Gastrocnemius medialis (tissue), 4 donors: ENCODE measurements around the gene NDUFA11. TPM values are rescaled to one million over a fixed set of nuclear protein-coding genes. Genes with fewer than 3 reads are reported as not detected.

Experiments
- ATAC-seq, 2 donors: fragments of 150-250 bp; one replicate each; pipeline ENCODE4 v1.9.1; 2016
- DNase-seq, 2 donors: peaks; one replicate each; pipeline ENCODE4 v3.0.0-alpha.2; 2019
- H3K27ac ChIP-seq, 4 donors: fragments of 200-600 bp; sonication (generic); 1 replicate in 1 of 4; 2 replicates in 3 of 4; pipeline ENCODE4 v1.5.1; 2016 to 2018; ENCODE audit warnings: mild to moderate bottlenecking in 2 of 4, moderate library complexity in 1 of 4
- H3K27me3 ChIP-seq, 3 donors: fragments of 200-600 bp; sonication (generic) in 2 of 3; 1 replicate in 1 of 3; 2 replicates in 2 of 3; pipeline versions ENCODE4 v1.5.1 to v1.6.0; 2016 to 2019; ENCODE audit warnings: mild to moderate bottlenecking in 1 of 3, moderate library complexity in 1 of 3
- H3K36me3 ChIP-seq, 2 donors: fragments of 200-600 bp; sonication (generic) in 1 of 2; one replicate each; pipeline ENCODE4 v1.5.1; 2017 to 2018
- H3K4me1 ChIP-seq, 2 donors: fragments of 200-600 bp; sonication (generic) in 1 of 2; one replicate each; pipeline ENCODE4 v1.5.1; 2016 to 2017; ENCODE audit warnings: mild to moderate bottlenecking in 2 of 2
- H3K4me3 ChIP-seq, 4 donors: fragments of 200-600 bp; sonication (generic) in 3 of 4; 1 replicate in 1 of 4; 2 replicates in 3 of 4; pipeline ENCODE4 v1.5.1; 2016 to 2019; ENCODE audit warnings: mild to moderate bottlenecking in 2 of 4
- H3K9me3 ChIP-seq, 3 donors: fragments of 200-600 bp; sonication (generic) in 2 of 3; 1 replicate in 1 of 3; 2 replicates in 2 of 3; pipeline ENCODE4 v1.5.1; 2016 to 2019
- CTCF ChIP-seq, 5 experiments: fragments of 450-650 bp in 3 of 5; fragments of 200-600 bp in 2 of 5; sonication (generic) in 2 of 5; IDR thresholded peaks in 4 of 5; conservative IDR thresholded peaks in 1 of 5; 1 replicate in 4 of 5; 2 replicates in 1 of 5; pipeline ENCODE4 v1.5.1; 2016 to 2019; ENCODE audit warnings: antibody characterized with exemption in 5 of 5, mild to moderate bottlenecking in 3 of 5, moderate library complexity in 3 of 5
- POLR2A ChIP-seq, 2 donors: fragments of 450-650 bp; IDR thresholded peaks; one replicate each; pipeline ENCODE4 v1.6.1; 2017; ENCODE audit warnings: antibody characterized with exemption in 2 of 2, mild to moderate bottlenecking in 2 of 2, moderate library complexity in 2 of 2
- in situ Hi-C, 4 donors: fragments of 200-750 bp; cut with MboI; loops; one replicate each; pipeline versions ENCODE4 v1.15.0 to v1.8.0; 2017; ENCODE audit warnings: low sequenced_read_pairs in 4 of 4
- intact Hi-C: fragments of 100-400 bp; cut with DNase I; formaldehyde crosslinking; loops from one replicate; pipeline ENCODE4 v1.15.1; 2023; ENCODE audit warnings: low total_unique reads
- total RNA-seq, 4 donors: library from RNA; depleted of rRNA; stranded (reverse); fragments of >200 nt; gene quantifications; one replicate each; pipeline versions ENCODE4 v1.1.0 to v1.2.3, GENCODE V29; 2016

The NDUFA11 gene
- total RNA-seq, 4 donors from 2014 or later = 190 to 349 (median 221) TPM

- intact Hi-C loops = no loop called here
- Histone ChIP-seq H3K27me3 (no peaks in the 10 kb centered on the region), H3K36me3 (peaks cover 0 to 65% of the 10 kb centered on the region in 2 donors), H3K4me3 (no peak overlapping the region), H3K9me3 (no peaks in the 10 kb centered on the region), H3K4me1 (peaks cover 19 to 23% of the 10 kb centered on the region in 2 donors), H3K27ac (no peak overlapping the region)
- no peak for ATAC-seq
- in situ Hi-C loops = no loop called here
- no peak for DNase-seq
- TF ChIP-seq CTCF (IDR thresholded peaks at IDR 0.05 in 4 of 5, conservative IDR thresholded peaks at IDR 0.05 in 1 of 5) = no peak
- no peak for TF ChIP-seq POLR2A (IDR thresholded peaks at IDR 0.05)
Observed at GRCh38 chr19:5931251-5931650, 27.7 kb upstream of the NDUFA11 start.

GRCh38 chr19:5929625-5930024 is 26.0 kb upstream of the NDUFA11 start:
- H3K36me3 ChIP-seq = peaks cover 0 to 81% of the 10 kb centered on the region in 2 donors
- no peaks in the 10 kb centered on the region for H3K27me3 ChIP-seq
- H3K4me3 ChIP-seq = no peak overlapping the region
- TF ChIP-seq CTCF (IDR thresholded peaks at IDR 0.05 in 4 of 5, conservative IDR thresholded peaks at IDR 0.05 in 1 of 5) (no peak), POLR2A (IDR thresholded peaks at IDR 0.05) (no peak)
- in situ Hi-C loops (no loop called here), intact Hi-C loops (no loop called here)
- peaks cover 9 to 25% of the 10 kb centered on the region in 2 donors for H3K4me1 ChIP-seq
- no peak overlapping the region for H3K27ac ChIP-seq
- no peak for ATAC-seq
- no peak for DNase-seq
- no peaks in the 10 kb centered on the region for H3K9me3 ChIP-seq

GRCh38 chr19:5929179-5929578 is 25.6 kb upstream of the NDUFA11 start:
- Histone ChIP-seq H3K4me1 (peaks cover 9 to 20% of the 10 kb centered on the region in 2 donors), H3K4me3 (no peak overlapping the region), H3K36me3 (peaks cover 0 to 86% of the 10 kb centered on the region in 2 donors), H3K9me3 (no peaks in the 10 kb centered on the region), H3K27ac (no peak overlapping the region), H3K27me3 (no peaks in the 10 kb centered on the region)
- in situ Hi-C loops = no loop called here
- intact Hi-C loops = no loop called here
- ATAC-seq = no peak
- TF ChIP-seq CTCF (IDR thresholded peaks at IDR 0.05 in 4 of 5, conservative IDR thresholded peaks at IDR 0.05 in 1 of 5) (no peak), POLR2A (IDR thresholded peaks at IDR 0.05) (no peak)
- no peak for DNase-seq

GRCh38 chr19:5927441-5927821 is 23.8 kb upstream of the NDUFA11 start:
- H3K27me3 ChIP-seq = no peaks in the 10 kb centered on the region
- H3K27ac ChIP-seq = peak overlapping the region in 3 of 4 donors; percentile 23 to 68 (median 52)
- H3K9me3 ChIP-seq = no peaks in the 10 kb centered on the region
- H3K36me3 ChIP-seq = peaks cover 0 to 99% of the 10 kb centered on the region in 2 donors
- H3K4me3 ChIP-seq = no peak overlapping the region
- H3K4me1 ChIP-seq = peaks cover 9 to 19% of the 10 kb centered on the region in 2 donors
- no peak for DNase-seq
- no peak for ATAC-seq
- intact Hi-C loops (no loop called here), in situ Hi-C loops (no loop called here)
- TF ChIP-seq CTCF (IDR thresholded peaks at IDR 0.05 in 4 of 5, conservative IDR thresholded peaks at IDR 0.05 in 1 of 5) (no peak), POLR2A (IDR thresholded peaks at IDR 0.05) (no peak)
